Measurements from ENCODE around the gene CUZD1. TPM values are rescaled to one million over a fixed set of nuclear protein-coding genes. Genes with fewer than 3 reads are reported as not detected.

CUZD1 gene
- total and polyA plus RNA-seq, 2 of the 13 experiments (the other 11 are each of a cell fraction or from before 2014, with no cell fraction given), result 0.22 to 0.29 TPM

DNA sequence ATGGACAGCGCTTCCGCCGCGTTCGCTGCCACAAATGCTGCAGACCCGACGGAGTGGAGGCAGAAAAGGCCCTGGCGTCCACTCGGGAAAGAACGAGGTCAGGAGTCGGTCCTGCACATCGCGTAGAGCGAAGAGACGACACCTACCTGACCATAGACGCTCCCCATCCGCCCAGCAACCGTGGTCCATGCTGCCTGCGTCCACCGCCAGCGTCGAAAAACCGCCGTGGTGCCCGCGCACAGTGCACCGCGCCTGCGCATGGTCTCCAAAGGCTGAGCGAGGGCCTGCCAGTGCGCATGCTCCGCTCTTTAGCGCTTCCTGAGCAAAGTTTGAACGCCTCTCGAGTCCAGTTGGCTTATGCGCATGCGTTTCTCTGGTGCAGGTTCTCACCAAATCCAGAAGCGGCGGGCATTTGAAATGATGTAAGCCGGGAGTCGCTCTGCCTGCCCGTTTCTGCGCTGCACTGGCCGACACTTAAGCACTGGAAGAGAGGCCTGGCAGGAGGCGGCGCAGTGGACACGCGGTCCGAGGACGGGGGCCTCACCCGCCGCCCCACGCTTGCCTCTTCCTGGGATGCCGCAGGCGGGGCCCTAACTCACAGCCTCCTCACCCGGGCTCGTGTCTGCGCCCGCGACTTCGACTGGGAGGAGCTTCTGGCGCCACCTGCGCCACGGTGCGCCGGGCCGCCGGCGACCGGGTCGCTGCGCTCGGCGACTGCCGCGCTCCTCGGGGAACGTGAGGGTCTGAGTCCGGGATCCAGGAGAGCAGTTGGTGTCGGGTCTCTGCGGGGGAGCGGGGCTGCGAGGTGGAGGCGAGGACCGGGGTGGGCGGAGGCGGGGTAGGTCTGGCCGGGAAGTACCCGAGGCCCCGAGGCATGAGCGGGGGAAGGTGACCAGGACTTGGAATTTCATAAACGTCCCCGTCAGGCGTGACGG is 33.9 kb upstream of the CUZD1 start, which contains the start of gene FAM24B (continued):
- TF ChIP-seq KIAA2018 (CRISPR knock-in tag; IDR thresholded peaks at IDR 0.05; ENCODE audit: borderline replicate concordance) (no peak), MEIS1 (CRISPR knock-in tag; IDR thresholded peaks at IDR 0.05; ENCODE audit: borderline replicate concordance) (0 out of 2 replicates have a peak, but pooled peaks have one; percentile 15), BRF2 (CRISPR knock-in tag; IDR thresholded peaks at IDR 0.05) (no peak; the same call in none of the 2 replicates), TAF15 (IDR thresholded peaks at IDR 0.05; ENCODE audit: low read depth, low read length, poor library complexity, severe bottlenecking) (no peak), KAT2B (IDR thresholded peaks at IDR 0.05; ENCODE audit: borderline replicate concordance, low read depth, low read length) (no peak), SMARCE1 (IDR thresholded peaks at IDR 0.05; ENCODE audit: borderline replicate concordance) (no peak), ZNF260 (CRISPR knock-in tag; IDR thresholded peaks at IDR 0.05; ENCODE audit: borderline replicate concordance, low read depth) (no peak), ZSCAN22 (CRISPR knock-in tag; IDR thresholded peaks at IDR 0.05) (no peak), RXRA (CRISPR knock-in tag; IDR thresholded peaks at IDR 0.05) (0 out of 2 replicates have a peak, but pooled peaks have one; percentile 8), ZNF746 (CRISPR knock-in tag; IDR thresholded peaks at IDR 0.05) (no peak), ZNF292 (CRISPR knock-in tag; IDR thresholded peaks at IDR 0.05; ENCODE audit: borderline replicate concordance, low read depth) (peak; percentile 80; the same call in 1 of the 2 replicates), PTBP1 (IDR thresholded peaks at IDR 0.05; ENCODE audit: low read depth, low read length, poor library complexity, severe bottlenecking) (no peak), IKZF1 (IDR thresholded peaks at IDR 0.05) (no peak)
- TF ChIP-seq, protein P1, sequence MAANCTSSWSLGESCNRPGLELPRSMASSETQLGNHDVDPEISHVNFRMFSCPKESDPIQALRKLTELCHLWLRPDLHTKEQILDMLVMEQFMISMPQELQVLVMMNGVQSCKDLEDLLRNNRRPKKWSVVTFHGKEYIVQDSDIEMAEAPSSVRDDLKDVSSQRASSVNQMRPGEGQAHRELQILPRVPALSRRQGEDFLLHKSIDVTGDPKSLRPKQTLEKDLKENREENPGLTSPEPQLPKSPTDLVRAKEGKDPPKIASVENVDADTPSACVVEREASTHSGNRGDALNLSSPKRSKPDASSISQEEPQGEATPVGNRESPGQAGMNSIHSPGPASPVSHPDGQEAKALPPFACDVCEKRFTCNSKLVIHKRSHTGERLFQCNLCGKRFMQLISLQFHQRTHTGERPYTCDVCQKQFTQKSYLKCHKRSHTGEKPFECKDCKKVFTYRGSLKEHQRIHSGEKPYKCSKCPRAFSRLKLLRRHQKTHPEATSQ (CRISPR knock-in tag; IDR thresholded peaks at IDR 0.05; ENCODE audit: borderline replicate concordance), result no peak
